ENCODE data around the gene PIAS1. TPM values are rescaled to one million over a fixed set of nuclear protein-coding genes. Genes with fewer than 3 reads are reported as not detected.
A peak's percentile ranks its signal among the peaks of the same experiment; 100 is the strongest.

The PIAS1 gene
- total RNA-seq, 1 donor from 2014 or later = 40.6 TPM

- Mint-ChIP-seq H3K4me3 (ENCODE audit: unreplicated experiment) (no peak overlapping the region), H3K27ac (ENCODE audit: unreplicated experiment) (no peak overlapping the region)
These were observed 143.7 kb downstream of the PIAS1 start for GRCh38 chr15:68197661-68198437.

DNA sequence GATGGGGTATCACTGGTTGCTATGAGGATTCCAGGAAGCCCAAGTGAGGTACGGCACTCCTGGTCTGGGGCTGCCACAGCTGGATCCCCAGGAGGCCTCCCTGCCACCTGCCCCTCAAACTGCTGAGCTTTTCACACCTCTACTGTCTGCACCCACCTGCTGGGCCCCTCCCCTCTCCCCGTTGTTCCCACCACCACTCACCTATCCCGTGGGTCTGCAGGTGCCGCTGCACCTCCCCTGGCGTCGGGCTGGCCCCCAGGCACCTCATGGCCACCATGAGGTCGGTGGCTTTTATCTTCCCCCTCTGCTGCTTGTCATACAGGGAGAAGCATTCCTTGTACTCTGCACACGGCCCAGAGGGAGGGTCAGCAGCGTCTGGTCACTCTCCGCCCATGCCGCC, 145.2 kb downstream of the PIAS1 start:
- Mint-ChIP-seq H3K4me3 (ENCODE audit: unreplicated experiment) (no peak overlapping the region), H3K36me3 (ENCODE audit: unreplicated experiment) (peaks cover 12% of the 10 kb centered on the region), H3K27me3 (ENCODE audit: unreplicated experiment) (no peaks in the 10 kb centered on the region), H3K27ac (ENCODE audit: unreplicated experiment) (no peak overlapping the region), H3K4me1 (ENCODE audit: unreplicated experiment) (peaks cover 17% of the 10 kb centered on the region), H3K9me3 (ENCODE audit: unreplicated experiment) (no peaks in the 10 kb centered on the region)
- DNase-seq (ENCODE audit: extremely low spot score, unreplicated experiment) = no peak
- TF ChIP-seq, protein P1, sequence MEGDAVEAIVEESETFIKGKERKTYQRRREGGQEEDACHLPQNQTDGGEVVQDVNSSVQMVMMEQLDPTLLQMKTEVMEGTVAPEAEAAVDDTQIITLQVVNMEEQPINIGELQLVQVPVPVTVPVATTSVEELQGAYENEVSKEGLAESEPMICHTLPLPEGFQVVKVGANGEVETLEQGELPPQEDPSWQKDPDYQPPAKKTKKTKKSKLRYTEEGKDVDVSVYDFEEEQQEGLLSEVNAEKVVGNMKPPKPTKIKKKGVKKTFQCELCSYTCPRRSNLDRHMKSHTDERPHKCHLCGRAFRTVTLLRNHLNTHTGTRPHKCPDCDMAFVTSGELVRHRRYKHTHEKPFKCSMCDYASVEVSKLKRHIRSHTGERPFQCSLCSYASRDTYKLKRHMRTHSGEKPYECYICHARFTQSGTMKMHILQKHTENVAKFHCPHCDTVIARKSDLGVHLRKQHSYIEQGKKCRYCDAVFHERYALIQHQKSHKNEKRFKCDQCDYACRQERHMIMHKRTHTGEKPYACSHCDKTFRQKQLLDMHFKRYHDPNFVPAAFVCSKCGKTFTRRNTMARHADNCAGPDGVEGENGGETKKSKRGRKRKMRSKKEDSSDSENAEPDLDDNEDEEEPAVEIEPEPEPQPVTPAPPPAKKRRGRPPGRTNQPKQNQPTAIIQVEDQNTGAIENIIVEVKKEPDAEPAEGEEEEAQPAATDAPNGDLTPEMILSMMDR (IDR thresholded peaks at IDR 0.05) = no peak

More at GRCh38 chr15:68197661-68198437, 143.7 kb downstream of the PIAS1 start:
- Mint-ChIP-seq H3K9me3 (ENCODE audit: unreplicated experiment) (no peaks in the 10 kb centered on the region), H3K27me3 (ENCODE audit: unreplicated experiment) (no peaks in the 10 kb centered on the region), H3K4me1 (ENCODE audit: unreplicated experiment) (peaks cover 17% of the 10 kb centered on the region), H3K36me3 (ENCODE audit: unreplicated experiment) (peaks cover 22% of the 10 kb centered on the region)
- TF ChIP-seq, protein P1 (IDR thresholded peaks at IDR 0.05) = no peak
- no peak for DNase-seq (ENCODE audit: extremely low spot score, unreplicated experiment)

DNA sequence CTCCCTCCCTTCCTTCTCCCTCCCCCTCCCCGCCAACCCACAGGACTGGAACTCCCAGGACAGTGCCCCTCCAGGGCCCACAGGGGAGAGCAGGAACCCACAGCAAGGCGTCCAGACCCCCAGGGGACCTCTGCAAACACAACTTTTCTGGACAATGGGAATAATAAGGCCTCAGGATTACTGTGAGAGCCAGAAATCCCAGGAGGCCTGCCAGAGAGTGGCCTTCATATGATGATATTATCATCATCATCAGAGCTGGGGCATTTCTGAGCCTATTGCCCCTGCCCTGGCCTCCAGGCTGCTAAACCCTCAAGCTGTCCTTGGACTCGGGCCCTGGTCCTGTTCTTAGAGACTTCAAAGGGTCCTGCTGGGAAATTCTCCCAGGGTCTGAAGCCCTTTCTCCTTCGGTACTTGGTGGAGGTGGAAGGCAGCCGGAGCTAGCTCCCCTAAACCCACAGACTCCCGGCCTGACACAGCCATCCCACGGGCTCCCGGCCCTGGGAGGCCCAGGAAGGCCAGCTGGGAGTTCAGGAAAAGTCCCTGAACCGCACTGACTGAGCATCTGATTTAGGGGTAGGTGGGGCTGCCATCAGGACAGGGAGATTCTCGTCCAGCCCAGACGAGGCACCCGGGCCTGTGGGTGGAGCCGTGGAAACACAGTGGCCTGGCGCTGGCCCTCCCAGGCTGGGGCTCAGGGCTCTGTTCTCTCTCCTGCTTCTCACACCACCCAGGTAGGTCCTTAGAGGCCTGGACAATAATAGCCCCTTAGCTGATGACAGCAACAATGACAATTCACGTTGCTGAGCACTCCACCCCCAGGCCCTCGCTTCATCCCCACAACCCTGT, 146.1 kb downstream of the PIAS1 start:
- Mint-ChIP-seq H3K27me3 (ENCODE audit: unreplicated experiment) (no peaks in the 10 kb centered on the region), H3K4me3 (ENCODE audit: unreplicated experiment) (no peak overlapping the region), H3K9me3 (ENCODE audit: unreplicated experiment) (no peaks in the 10 kb centered on the region), H3K27ac (ENCODE audit: unreplicated experiment) (no peak overlapping the region), H3K4me1 (ENCODE audit: unreplicated experiment) (peaks cover 17% of the 10 kb centered on the region), H3K36me3 (ENCODE audit: unreplicated experiment) (peaks cover 6% of the 10 kb centered on the region)
- TF ChIP-seq, protein P1 (IDR thresholded peaks at IDR 0.05) = no peak
- no peak for DNase-seq (ENCODE audit: extremely low spot score, unreplicated experiment)

DNA sequence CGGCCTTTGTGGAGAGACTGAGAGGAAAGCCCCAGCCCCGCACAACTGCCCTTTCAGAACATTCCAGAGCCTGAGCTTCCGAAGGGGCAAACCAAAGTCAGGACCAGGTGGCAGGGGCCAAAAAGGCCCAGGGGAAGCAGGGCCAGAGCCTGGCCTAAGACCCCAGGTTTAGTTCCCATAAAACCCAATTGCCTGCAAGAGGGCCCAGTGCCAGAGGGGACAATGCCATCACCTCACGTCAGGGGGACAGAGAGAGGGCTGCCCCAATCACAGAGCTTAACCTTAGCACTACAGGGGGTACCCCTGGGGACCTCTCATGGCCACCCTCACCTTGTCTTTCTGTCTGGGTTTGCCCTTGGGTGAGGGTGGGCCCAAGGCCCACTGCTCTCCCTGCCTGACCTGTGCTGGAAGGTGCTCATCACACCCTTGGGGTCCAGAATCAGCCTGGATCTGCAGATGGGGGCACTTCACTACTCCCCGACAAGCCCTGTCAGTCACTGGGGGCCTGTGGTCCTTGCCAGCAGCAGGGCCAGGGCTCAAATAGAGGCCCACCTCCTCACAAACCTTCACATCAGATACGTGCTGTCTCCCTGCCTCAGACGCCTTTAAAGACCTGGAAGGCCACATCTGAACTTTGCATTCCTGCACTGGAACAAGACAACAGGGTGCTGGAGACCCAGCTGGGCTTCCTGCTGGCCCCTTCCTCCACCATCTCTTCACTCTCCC, 147.2 kb downstream of the PIAS1 start:
- no peak overlapping the region for H3K27ac Mint-ChIP-seq (ENCODE audit: unreplicated experiment)

More for the DNA sequence above, 147.2 kb downstream of the PIAS1 start:
- Mint-ChIP-seq H3K9me3 (ENCODE audit: unreplicated experiment) (no peaks in the 10 kb centered on the region), H3K4me3 (ENCODE audit: unreplicated experiment) (no peak overlapping the region), H3K27me3 (ENCODE audit: unreplicated experiment) (no peaks in the 10 kb centered on the region), H3K4me1 (ENCODE audit: unreplicated experiment) (peaks cover 17% of the 10 kb centered on the region), H3K36me3 (ENCODE audit: unreplicated experiment) (peaks cover 6% of the 10 kb centered on the region)
- TF ChIP-seq, protein P1 (IDR thresholded peaks at IDR 0.05) = no peak
- DNase-seq (ENCODE audit: extremely low spot score, unreplicated experiment) = peak; percentile 70
